Stimulated activated naive CD4-positive, alpha-beta T cell (primary cell): ENCODE measurements around the gene HJURP.

Source experiments
- DNase-seq, 6 experiments: peaks; one replicate each; lab custom pipeline; 2025; lab: John Stamatoyannopoulos, UW

HJURP gene

DNA sequence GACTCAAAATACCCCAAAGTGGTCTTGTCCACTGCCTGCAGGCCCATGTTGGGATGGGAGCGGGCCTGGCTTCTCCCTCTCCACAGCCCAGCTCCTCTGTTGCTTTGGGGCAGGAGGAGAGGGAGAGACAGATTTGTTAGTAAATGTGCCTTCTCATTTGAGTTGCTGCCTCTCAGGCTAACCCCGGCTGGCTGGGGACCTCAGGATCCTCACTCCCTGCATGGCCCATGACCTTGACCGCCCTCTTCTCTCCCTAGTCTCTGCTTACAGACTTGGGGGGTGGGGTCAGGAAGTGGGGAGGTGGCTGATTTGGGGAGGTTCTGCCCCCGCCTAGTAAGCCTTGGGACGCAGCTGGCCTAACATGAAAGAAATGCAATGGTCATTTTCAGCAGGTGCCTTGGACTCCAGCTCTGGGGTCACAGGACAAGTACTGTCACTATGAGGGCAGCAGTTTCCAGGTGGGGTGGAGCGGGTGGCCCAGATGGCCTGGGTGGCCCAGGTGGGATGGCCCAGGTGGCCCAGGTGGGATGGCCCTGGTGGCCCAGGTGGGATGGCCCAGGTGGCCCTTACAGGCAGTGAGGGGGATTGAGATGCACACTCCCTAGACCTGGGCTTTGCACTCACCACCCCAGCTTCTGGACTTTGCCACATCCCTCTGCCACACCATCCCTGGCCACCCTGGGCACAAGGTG is 24.1 kb downstream of the HJURP start:
- DNase-seq, result no peak

DNA sequence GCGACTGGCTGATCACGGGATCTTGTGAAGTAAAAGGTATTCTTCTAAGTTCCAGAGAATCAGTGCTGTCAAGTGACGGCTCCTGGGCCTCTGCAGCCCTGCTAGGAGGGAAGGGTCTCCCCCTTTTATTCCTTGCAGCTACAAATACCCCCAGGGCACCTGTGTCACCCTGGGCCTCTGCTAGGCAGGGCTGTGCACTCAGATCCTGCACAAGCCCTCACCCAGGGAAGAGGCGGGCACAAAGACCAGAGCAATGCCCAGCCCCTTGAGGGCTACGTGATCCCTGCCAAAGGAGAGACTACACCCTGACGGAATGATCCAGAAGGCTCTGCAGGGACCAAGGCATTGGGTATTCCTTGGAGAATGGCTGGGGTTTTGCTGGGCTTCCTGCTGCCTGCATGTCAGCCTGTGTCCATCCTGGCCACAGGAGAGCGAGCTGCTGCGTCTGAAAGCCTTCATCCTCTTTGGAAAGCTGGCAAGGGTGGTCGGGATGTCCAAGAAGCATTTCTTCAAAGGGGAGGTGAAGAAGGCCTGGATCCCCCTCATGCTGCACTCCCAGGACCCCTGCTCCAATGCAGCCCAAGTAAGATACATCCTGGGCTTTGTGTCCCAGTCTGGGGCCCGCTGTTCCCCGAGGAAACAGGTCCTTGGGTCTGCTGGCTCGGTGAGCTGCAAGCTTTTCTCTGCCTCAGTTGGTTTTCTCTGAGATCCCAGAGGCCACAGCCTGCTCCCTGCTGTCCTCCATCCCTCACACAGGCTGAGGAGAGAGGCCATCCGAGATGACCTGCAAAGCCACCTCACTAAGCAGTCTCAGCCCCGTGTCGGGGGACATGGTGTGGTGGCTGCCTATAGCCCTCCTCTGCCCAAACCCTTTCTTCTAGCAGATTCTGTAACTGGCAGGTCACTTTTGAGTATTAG is 24.9 kb downstream of the HJURP start:
- DNase-seq, result no peak

DNA sequence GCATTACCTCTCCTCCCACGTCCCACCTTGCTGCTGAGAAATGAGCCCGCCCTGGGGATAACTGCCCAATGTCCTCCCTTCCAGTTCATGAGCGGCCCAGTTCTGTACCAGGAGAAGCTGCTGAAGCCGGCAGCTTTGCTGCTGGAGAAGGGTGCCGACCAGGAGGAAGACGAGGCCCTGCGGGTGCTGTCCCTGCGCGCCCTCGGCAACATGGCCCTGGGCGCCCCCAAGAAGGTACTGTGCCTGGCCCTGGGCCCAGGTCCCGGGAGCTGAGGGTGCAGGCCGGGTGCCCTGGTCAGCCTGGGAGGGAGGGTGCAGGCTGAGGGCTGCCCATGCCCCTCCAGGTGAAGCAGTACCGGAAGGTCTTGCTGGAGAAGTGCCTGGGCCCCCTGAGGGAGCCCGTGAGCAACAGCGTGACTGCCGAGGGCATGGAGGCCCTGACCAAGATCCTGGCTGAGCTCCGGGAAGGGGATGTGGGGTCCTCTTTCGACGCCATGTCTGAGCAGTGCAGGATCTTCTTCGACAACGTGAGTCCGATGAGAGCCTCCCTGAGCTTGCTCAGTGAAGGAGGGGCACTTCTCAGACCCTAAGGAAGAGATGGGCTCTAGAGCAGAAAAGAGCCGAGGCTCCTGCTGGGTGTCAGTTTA is 25.7 kb downstream of the HJURP start:
- no peak for DNase-seq

DNA sequence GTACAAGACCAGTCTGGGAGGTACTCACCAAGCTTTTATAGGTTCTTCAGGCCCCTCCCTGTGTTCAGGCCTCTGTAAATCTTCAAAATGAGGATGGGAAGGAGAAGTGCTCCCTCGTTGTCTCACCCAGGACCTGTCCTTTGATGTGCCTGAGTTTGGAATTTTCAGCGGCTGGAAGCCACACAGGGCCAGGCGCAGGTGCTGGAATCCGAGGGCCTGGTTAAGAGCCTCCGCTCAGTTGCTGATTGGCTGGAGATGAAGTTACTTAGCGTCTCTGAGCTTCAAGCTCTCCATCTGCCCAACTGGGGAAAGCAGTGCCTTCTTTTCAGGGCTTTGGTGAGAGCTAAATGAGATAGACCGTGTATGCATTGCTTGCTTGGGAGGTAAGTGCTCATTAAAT is 30.0 kb downstream of the HJURP start:
- DNase-seq, result no peak

DNA sequence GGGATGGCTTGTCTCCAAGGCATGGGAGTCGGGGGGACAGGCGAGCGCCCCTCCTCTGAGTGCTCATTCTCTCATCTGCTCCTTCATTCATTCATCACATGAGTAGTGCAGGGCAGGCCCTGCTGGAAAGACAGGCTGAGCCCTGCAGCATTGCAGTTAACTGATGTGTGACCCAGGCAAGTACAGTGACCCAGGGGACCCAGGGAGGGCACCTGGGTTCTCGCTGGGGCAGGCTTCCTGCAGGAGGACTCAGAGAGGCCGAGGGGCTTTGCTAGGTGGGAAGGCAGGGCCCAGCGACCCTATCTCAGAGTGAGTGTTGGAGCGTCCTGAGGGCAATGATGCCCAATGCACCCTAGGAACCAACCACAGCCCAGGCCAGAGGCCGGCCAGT is 30.6 kb downstream of the HJURP start:
- DNase-seq, result no peak

DNA sequence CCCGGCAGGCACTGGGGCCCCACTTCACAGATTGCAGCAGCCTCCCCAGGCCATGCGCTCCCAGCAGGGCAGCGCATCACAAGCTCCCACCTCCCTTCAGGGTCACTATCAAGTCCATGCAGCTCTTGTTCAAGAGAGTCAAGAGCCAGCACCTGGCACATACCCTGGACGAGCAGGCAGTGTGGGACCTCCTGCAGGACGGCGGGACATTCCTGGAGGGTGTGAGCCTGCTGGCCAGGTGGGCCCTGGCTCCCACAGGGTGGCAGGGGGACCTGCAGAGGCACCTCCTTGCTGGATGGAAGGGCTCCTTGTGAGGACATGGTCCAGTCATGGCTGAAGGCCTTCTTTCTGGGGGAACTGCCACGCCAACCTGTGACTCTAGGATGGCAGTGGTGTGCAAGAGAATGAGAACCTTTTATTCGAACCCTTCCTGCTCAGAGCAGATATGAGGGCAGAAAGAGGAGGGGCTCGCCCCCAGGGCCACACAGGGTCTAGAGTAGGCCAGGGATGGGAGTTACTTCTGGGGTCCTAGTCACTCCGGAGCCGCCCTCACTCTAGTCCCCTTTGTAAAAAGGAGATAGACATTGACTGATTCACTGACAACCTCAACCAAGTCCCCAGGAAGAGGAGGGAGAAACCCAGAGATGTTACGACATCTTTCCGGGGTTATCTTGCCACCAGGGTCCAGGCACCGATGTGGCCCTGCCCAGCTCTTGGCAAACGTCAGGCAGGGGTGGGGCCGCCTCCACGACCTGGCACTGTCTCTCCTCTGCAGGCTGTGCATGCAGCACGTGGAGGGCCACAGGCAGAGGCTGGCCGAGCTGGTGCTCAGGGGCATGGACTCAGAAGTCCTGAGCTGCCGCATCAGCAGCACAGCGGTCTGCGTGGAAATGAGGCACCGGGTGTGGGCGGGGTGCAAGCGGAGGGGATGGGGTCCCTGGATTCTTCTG is 31.3 kb downstream of the HJURP start:
- no peak for DNase-seq

DNA sequence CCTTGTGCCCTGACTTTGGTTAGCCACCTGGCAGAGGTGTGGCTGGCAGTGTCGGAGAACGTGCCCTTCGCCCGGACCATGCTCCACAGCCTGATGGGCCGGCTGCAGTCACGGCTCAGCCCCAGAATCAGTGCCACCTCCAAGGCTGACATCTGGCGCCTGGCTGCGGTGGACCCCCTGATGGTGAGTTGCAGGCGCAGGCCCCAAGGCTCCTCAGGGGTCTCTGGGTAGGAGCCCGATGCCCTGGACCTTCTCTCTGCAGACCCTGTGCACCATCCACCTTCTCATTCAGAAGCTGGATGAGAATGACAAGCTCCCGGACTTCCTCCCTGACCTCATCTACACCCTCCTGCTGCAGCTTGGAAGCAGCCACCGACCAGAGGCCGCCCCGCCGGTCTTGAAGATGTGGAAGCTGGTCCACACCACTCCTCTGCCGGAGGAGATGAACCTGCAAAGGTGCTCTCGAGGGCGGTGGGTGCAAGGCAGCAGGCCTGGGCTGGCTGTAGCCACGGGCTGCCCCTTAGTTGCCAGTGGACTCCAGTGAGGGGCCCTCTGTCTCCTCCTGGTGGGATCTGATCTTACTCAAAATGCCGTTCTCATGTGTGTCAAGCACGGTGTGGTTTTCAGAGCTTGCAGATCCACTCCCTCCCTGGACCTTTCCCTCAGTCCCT is 32.1 kb downstream of the HJURP start:
- DNase-seq, result no peak

DNA sequence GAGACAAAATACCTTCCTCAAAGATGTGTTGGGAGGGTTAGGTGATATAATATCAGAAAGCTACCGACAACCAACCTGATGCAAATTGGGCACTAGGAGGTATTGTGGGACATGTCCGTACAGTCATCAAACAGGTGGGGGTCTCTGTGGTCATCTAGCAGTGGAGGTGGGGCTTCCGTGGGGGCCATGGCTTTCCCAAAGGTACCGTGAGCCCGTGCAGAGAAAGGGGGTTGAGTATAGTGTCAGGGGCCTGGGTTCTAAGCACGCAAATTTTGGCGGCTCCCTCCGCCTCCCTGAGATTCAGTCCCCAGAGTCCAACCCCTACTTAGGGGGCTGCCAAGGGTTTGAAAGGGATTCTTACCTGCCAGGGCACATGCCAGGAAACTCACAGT is 32.6 kb downstream of the HJURP start:
- DNase-seq, result no peak

DNA sequence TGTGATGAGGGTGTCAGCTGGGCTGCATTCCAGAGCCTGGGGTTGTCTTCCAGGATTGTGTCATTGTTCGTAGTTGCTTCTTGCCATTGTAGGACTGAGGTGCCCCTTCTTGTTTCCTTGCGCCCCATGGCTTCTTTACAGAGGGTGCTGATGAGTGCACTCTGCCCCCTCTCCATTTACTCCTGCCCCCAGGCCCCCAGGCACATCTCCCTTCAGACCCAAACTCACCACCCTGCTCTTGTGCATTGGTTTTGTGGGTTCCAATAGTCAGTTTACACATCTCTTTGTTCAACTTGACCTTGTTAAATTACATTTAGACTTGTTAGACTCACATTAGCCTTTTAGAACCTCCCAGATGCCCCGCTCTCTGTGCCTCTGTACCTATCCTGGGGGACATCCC is 33.1 kb downstream of the HJURP start:
- no peak for DNase-seq

DNA sequence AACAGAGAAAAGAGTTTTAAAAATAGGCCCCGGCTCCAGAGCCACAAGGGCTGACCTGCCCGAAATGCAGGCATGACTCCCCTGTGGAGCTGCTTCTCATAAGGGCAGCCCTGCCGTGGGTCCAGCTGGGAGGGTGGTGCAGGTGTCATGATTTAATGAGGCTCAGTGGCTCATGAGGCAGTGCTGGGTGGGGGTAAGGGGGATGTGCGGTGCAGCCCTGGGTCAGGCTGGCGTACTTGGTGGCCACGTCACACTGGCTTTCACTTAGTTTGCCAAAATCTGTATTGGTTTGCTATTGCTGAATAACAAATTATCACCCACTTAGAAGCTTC is 33.6 kb downstream of the HJURP start:
- DNase-seq, result no peak

DNA sequence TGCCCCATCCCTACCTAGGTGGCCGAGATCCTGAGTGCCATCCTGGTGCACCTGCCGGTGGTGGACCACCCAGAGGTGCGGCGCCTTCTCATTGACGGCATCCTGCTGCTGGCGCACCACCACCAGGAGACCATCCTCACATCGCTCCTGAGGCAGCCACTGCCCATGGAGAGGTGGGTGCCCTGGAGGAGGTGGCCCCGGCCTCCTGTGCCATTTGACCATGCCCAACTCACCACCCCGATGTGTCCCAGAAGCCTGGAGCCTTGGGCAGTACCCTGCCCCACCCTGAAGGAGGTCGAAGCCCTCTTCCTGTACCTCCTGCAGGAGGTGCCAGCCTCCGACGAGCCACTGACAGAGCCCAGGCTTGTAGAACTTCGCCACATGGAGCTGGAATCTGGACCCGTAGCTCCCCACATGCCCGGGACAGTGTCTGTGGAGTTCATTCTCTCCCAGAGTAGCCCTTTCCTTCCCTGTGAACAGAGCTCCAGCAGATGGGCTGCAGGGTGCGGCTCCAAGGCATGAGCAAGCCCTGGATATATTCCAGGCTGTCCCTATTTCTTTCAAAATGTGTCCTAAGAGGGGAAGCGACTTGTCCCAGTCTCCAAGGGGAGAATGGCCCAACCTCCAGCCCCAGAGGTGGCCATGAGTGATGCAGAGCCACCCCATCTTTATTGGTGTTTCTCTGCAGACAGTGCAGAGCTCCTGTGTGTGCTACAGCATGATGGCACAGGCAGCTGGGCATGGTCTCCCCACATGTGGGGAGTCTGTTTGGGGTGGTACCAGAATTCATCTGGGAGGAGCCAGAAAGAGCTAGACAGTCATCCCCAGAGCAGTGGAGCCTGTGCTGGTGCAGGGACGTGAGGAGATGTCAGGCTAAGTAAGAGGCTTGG is 34.2 kb downstream of the HJURP start:
- no peak for DNase-seq

DNA sequence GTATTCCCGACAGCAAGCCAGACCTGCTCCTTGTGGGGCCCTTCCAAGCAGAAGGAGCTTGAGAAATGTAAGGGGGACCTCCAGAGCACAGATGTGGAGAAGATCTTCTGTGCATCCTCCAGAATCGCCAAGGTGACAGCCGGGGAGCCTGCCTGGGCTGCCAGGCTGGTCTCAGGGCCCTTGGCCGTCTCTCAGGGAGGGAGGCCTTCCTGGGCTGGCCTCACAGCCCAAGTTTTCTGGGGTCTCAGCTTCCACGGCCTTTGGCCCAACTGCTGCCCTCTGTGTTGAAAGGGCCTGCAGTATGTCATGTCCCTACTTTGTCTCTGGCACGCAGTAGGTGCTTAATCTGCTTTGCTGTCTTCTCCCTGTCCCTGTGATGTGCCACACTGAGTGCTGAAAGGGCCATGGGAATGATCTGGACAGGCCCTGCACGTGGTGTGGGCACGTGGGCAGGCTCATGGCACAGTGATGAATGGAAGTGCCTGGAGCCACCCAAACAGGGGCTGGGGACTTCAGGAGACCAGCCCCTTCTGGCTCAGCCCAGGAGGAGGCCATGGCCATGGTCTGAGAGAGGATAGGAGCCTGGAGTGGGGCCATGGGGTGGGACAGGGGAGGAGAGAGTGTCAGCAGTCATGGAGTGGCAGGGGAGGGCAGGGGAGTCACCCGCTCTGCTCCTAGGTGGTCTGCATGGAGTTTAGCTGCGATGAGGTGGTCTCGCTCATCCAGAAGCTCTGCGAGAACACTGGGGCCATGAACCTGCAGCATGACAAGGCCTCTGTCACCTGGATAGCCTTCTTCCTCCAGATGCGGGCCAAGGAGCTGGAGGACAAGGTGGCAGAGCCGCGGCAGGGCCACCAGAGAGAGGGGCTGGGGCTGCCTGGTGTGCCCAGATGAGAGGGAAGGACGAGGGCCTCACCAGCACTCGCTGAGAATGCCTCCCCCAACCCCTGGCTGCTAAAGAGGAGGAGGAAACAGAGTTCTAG is 35.4 kb downstream of the HJURP start:
- DNase-seq, result no peak

DNA sequence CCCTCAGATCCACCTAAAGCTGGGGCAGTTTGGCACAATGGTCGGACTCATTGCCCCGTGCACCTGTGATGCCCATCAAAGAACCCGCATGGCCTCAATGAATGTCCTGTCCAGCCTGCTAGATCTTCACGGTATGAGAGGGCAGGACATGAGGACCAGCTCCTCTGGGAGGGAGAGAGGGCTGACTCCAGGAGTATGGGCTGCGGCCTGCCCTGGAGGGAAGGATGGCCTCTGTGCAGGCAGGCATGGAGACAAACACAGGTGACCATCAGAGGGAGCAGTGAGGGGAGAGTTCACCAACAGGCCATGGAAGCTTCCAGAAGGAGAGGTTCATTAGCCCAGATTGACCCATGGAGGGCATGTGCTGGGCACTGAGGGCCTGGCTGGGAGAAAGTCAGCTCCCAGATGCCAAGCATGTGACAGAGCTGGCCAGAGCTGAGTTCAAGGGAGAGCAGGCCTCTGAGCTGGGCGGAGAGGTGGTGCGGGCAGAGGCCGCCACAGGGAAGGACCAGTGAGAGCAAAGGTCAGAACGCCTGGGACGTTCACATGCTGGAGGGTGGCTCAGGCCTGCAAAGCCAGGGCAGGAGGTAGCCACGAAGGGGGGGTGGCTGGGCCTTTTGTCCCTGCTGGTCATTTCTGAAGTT is 36.2 kb downstream of the HJURP start:
- no peak for DNase-seq

DNA sequence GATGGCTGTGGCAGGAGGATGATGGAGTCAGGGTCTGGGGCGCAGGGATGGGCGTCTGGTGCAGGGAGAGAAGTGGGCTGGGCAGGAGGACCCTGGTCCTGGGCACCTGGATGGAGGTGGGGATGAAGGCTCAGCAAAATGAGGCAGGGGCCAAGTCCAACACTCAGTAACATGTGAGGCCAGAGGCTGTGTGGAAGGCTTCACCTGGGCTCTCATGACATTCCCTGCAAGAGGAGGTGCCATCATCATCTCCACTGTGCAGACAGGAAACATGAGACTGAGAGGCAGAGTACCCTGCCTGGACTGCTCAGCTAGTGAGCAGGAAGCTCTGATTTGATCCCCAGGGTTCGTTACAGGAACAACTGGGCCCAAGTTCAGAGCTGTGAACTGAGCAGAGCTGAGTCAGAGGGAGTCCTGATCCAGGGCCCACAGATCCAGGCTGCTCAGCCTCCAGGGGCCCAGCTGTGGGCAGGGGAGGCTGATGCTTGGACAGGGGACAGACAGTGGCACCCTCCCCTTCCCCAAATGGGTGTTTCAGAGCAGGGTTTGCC is 36.9 kb downstream of the HJURP start:
- DNase-seq, result no peak

DNA sequence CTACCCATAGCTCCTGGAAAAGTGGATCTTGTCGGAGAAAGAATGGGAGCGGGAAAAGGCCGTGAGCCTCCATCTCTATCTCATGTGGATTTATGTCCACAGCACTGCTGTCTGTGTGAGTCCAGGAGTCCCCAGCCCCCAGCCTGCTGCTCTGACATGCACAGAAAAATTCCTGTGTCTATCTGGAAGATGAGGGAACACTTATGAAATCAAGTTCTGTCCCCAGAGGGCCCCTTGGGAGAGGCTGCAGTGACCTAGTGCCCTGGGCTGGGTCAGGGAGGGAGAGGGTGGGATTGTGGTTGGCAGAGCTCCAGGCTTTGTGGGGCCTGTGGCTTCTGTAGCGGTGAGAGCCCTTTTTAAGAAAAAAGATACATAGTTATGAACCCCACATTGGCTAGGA is 37.6 kb downstream of the HJURP start:
- no peak for DNase-seq

DNA sequence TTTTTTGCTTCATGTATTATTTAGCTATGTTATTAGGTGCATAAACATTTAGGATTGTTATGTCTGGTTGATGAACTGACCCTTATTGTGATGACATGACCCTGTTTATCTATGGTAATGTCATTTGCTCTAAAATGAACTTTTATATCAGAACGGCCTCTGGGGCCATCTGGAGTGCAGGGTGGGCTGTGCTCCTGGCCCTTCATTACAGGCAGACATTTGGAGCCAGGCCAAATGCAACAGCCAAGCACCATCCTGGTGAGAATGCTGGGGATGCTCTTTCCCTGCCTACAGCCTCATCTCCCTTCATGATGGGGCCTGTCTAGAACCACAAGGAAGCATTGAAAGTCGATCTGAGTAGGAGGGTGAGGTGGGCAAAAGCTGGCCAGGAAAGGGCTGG is 38.0 kb downstream of the HJURP start:
- no peak for DNase-seq

DNA sequence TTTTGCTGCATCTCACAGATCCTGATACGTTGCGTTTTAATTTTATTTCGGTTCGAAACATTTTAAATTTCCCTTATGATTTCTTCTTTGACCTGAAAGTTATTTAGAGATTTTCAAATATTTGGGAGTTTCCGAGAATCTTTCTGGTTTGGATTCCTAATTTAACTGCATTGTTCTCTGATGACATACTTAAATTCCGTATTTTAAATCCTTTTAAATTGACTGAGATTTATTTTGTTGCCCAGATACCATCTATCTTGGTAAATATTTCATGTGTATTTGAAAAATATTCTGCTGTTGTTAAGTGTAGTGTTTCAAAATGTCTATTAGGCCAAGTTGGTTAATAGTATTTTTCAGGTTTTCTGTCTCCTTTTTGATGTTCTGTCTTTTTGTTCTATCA is 38.5 kb downstream of the HJURP start:
- no peak for DNase-seq

DNA sequence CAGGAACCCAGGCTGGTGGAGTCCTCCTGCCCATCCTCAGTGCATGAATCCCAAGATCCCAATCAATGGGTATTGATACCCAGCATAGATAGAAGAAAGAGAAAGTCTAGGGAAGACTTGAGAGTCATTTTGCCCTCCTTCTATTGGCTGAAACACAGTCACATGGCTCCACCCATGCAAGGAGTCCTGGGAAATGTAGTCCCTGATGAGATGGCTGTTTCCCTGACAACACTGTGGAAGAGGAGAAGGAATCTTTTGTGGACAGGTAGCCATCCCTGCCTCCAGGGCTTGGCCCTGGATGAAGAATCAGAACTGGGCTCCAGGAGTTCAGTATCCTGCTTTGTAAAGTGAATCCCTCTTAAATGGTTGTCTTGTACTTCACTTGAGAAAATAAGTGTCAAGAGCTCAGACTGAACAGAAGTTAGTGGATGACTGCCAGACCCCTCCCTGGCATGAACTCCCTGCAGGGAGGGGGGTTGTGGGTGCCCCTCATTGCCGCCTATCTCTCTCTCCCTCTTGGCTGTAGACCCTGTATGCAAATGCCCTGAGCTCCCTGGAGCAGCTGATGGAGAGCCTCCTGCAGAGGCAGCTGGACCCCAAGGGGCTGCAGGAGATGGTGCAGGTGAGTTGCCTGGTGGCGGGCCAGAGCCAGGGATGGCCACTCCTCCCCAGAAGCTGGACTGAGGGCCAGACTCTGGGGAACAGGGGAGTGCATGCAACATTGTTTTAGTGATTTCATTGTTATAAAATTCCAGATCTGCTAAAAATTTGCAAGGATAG is 40.1 kb downstream of the HJURP start:
- no peak for DNase-seq
